AG04450 (cell line): ENCODE measurements around the gene ARHGEF17. TPM values are rescaled to one million over a fixed set of nuclear protein-coding genes. Genes with fewer than 3 reads are reported as not detected.

Experiments
- CTCF ChIA-PET: fragments of 300-600, 350-600 bp; formaldehyde crosslinking; extraction: SDS; loops from one replicate; lab custom pipeline; 2022; ENCODE audit warnings: antibody characterized with exemption, inconsistent platforms; lab: Charles Lee
- POLR2A ChIA-PET: fragments of 350-600 bp; formaldehyde crosslinking; extraction: SDS; loops from one replicate; lab custom pipeline; 2021; ENCODE audit warnings: antibody characterized with exemption, inconsistent platforms; lab: Yijun Ruan, JAX
- DNase-seq: peaks from one replicate; pipeline ENCODE4 v3.0.0-alpha.2; 2011; ENCODE audit warnings: low read depth, low spot score
- H3K27ac ChIP-seq: one replicate; pipeline ENCODE4 v1.5.1; 2012; ENCODE audit warnings: low read depth, low read length, control low read depth
- H3K27me3 ChIP-seq: one replicate; pipeline ENCODE4 v1.6.0; 2012; ENCODE audit warnings: low read length; ENCODE audit not compliant: control insufficient read depth, insufficient read depth
- H3K4me3 ChIP-seq: 2 replicates; pipeline ENCODE4 v1.5.1; 2011; ENCODE audit warnings: mild to moderate bottlenecking, low read depth, low read length, control low read depth
- H3K9me3 ChIP-seq: 2 replicates; pipeline ENCODE4 v1.5.1; 2012; ENCODE audit warnings: low read length; ENCODE audit not compliant: control insufficient read depth, insufficient read depth
- CTCF ChIP-seq: IDR thresholded peaks from 2 replicates; pipeline ENCODE4 v1.5.1; 2011; ENCODE audit warnings: low read depth, low read length, control low read depth, inconsistent platforms
- polyA plus RNA-seq: library from polyadenylated mRNA; depleted of rRNA; stranded (reverse); fragments of >200 nt; gene quantifications from 2 replicates; pipeline ENCODE4 v1.2.3, GENCODE V29; 2011

ARHGEF17 gene
- polyA plus RNA-seq, 1 experiment = 30.6 TPM

- DNase-seq = no peak
- TF ChIP-seq CTCF = no peak
- Histone ChIP-seq H3K27ac (no peak overlapping the region), H3K27me3 (no peaks in the 10 kb centered on the region), H3K4me3 (no peak overlapping the region), H3K9me3 (no peaks in the 10 kb centered on the region)
- POLR2A ChIA-PET = interaction anchor here (1.5 kb wide), 1 partner anchor 41 kb away, joined by 5 read pairs; no protein-coding TSS in a partner anchor
- CTCF ChIA-PET = interaction anchor here (0.7 to 4.5 kb wide), 15 partner anchors 9 to 269 kb away, joined by 3 to 43 read pairs (median 3); partner anchors contain the start of gene ARHGEF17
These were observed 84.3 kb downstream of the ARHGEF17 start for GRCh38 chr11:73392108-73393010.

- DNase-seq = no peak
- CTCF ChIA-PET = interaction anchor here (0.7 to 4.5 kb wide), 15 partner anchors 10 to 268 kb away, joined by 3 to 43 read pairs (median 3); partner anchors contain the start of gene ARHGEF17
- Histone ChIP-seq H3K9me3 (no peaks in the 10 kb centered on the region), H3K27ac (peak overlapping the region; percentile 39), H3K27me3 (no peaks in the 10 kb centered on the region), H3K4me3 (no peak overlapping the region)
- no peak for TF ChIP-seq CTCF
- POLR2A ChIA-PET = interaction anchor here (1.5 kb wide), 1 partner anchor 42 kb away, joined by 5 read pairs; no protein-coding TSS in a partner anchor
These were observed 84.9 kb downstream of the ARHGEF17 start for GRCh38 chr11:73393011-73393380.

DNA sequence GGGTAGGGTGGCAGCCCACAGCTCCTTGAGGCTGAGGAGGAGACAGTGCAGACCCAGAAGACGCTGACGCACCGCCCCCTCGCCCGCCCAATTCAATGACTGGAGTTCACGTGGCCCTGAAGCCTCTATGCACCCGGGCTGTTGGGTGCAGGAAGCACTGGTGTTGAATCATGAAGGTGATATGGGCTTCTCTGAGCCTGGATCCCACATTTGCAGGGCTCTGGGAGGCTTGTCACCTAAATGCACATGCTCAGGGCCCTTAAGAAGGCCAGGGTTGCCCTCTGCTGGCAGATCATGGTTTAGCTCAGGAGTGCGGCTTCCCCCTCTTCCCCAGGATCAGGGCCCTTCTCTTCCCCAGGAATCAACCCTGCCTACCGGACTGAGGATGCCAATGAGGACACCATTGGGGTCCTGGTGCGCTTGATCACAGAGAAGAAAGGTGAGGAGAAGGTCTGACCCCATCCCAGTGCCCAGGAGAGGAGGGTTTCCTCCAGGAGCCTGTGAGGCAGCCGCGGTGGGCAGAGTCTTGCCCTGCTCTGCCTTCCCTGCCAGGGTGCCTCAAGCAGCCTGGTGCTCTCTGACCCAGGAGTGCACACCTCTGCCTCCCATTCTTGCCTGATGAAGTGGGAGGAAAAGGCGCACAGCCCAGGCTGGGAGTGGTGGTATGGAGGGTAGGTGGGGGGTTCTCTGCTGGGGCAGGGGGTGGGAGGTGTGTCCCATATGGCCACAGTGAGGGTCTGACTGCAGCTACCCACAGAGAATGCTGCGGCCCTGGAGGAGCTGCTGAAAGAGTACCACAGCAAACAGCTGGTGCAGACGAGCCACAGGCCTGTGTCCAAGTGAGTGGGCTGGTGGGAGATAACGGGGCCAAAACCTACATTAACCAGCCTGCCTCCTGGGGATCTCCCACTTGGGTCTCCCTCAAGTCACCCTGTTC is 85.7 kb downstream of the ARHGEF17 start:
- no peak overlapping the region for H3K4me3 ChIP-seq
- POLR2A ChIA-PET = interaction anchor here (1.5 kb wide), 1 partner anchor 43 kb away, joined by 5 read pairs; no protein-coding TSS in a partner anchor
- H3K27ac ChIP-seq = peak overlapping the region; percentile 39
- CTCF ChIA-PET = interaction anchor here (0.6 to 4.5 kb wide), 16 partner anchors 9 to 267 kb away, joined by 3 to 43 read pairs (median 3); partner anchors contain the start of gene ARHGEF17
- peak; percentile 59 for DNase-seq
- no peaks in the 10 kb centered on the region for H3K27me3 ChIP-seq
- TF ChIP-seq CTCF = peak; percentile 91
- H3K9me3 ChIP-seq = no peaks in the 10 kb centered on the region

GRCh38 chr11:73394416-73395296 is 86.6 kb downstream of the ARHGEF17 start:
- no peaks in the 10 kb centered on the region for H3K9me3 ChIP-seq
- DNase-seq = no peak
- ChIA-PET POLR2A (no interaction called here), CTCF (interaction anchor here (1.4 to 4.5 kb wide), 6 partner anchors 8 to 267 kb away, joined by 3 to 43 read pairs (median 11); partner anchors contain the start of gene ARHGEF17)
- H3K27ac ChIP-seq = no peak overlapping the region
- H3K4me3 ChIP-seq = no peak overlapping the region
- H3K27me3 ChIP-seq = no peaks in the 10 kb centered on the region
- no peak for TF ChIP-seq CTCF
